Right lobe of liver (tissue), 6 donors: Measurements from ENCODE around the gene SLC7A11. TPM values are rescaled to one million over a fixed set of nuclear protein-coding genes. Genes with fewer than 3 reads are reported as not detected.

Source experiments
- ATAC-seq, 4 donors: fragments of 200-7000 bp; cut with Tn5 transposase; one replicate each; pipeline ENCODE4 v1.9.1; 2020; ENCODE audit warnings: mild to moderate bottlenecking in 4 of 4, moderate library complexity in 4 of 4
- DNase-seq, 3 donors: peaks; one replicate each; pipeline ENCODE4 v3.0.0-alpha.2; 2020
- H3K27ac ChIP-seq, 3 donors: fragments of 200-600 bp; one replicate each; pipeline ENCODE4 v1.8.0; 2022
- H3K27me3 ChIP-seq, 2 donors: fragments of 200-600 bp; one replicate each; pipeline ENCODE4 v1.8.0; 2022
- H3K36me3 ChIP-seq, 4 donors: fragments of 200-600 bp; sonication (generic) in 1 of 4; one replicate each; pipeline versions ENCODE4 v1.5.1 to v1.8.0; 2017 to 2022; ENCODE audit warnings: control low read depth in 1 of 4
- H3K4me1 ChIP-seq, 4 donors: fragments of 200-600 bp; sonication (generic) in 1 of 4; one replicate each; pipeline versions ENCODE4 v1.5.1 to v1.8.0; 2017 to 2022; ENCODE audit warnings: control low read depth in 1 of 4
- H3K4me3 ChIP-seq, 3 donors: fragments of 200-600 bp; one replicate each; pipeline ENCODE4 v1.8.0; 2022
- H3K9me3 ChIP-seq, 4 donors: fragments of 200-600 bp; sonication (generic) in 1 of 4; one replicate each; pipeline versions ENCODE4 v1.5.1 to v1.8.0; 2017 to 2022; ENCODE audit warnings: control low read depth in 1 of 4
- CTCF ChIP-seq, 4 donors: fragments of 200-600 bp in 3 of 4; fragments of 450-650 bp in 1 of 4; IDR thresholded peaks; one replicate each; pipeline versions ENCODE4 v1.5.1 to v1.8.0; 2016 to 2022; ENCODE audit warnings: antibody characterized with exemption in 4 of 4, mild to moderate bottlenecking in 2 of 4
- POLR2A ChIP-seq: fragments of 450-650 bp; IDR thresholded peaks from one replicate; pipeline ENCODE4 v1.6.1; 2017; ENCODE audit warnings: antibody characterized with exemption, mild to moderate bottlenecking
- WGBS: methylation state at CpG from one replicate; pipeline ENCODE4 v1.1.6; 2018; ENCODE audit warnings: low coverage, low lambda C conversion rate; ENCODE audit not compliant: insufficient coverage; ENCODE audit errors: missing lambda C conversion rate; 5-methylcytosine and 5-hydroxymethylcytosine counted together
- intact Hi-C, 2 donors: fragments of 100-400 bp; cut with DNase I; formaldehyde crosslinking; loops; one replicate each; pipeline versions ENCODE4 v1.11.2 to v1.14.1; 2022
- long read RNA-seq: library from polyadenylated mRNA; unstranded; transcript quantifications from one replicate; pipeline ENCODE4 v2.0.0, GENCODE V29; 2019
- total RNA-seq, 6 experiments: library from RNA; depleted of rRNA in 2 of 6; stranded (reverse); fragments of >200 nt in 2 of 6; fragmentation: NEBNext Ultra II Directional in 3 of 6; extraction: Animal tissue kit (Norgen Biotek cat#: 25700) in 3 of 6; gene quantifications; one replicate each; pipeline versions ENCODE4 v1.1.0 to v1.2.4, GENCODE V29; 2016 to 2023
- donor health status: DM: no; HTN: yes; CAD: no.
- donor health status: DM: no; HTN: no; CAD: no.
- donor health status: DM: no; HTN: no; CAD: no.
- donor health status: DM: no; HTN: yes; CAD: no.
- donor health status: DM: no; HTN: yes; CAD: no.

Gene SLC7A11
- total RNA-seq = 1 to 10 TPM in 2 of 6 experiments, under 1 TPM in 3, not detected in 1; 0.02 to 1.8 (median 0.35) TPM
- long read RNA-seq = 0 reads

DNA sequence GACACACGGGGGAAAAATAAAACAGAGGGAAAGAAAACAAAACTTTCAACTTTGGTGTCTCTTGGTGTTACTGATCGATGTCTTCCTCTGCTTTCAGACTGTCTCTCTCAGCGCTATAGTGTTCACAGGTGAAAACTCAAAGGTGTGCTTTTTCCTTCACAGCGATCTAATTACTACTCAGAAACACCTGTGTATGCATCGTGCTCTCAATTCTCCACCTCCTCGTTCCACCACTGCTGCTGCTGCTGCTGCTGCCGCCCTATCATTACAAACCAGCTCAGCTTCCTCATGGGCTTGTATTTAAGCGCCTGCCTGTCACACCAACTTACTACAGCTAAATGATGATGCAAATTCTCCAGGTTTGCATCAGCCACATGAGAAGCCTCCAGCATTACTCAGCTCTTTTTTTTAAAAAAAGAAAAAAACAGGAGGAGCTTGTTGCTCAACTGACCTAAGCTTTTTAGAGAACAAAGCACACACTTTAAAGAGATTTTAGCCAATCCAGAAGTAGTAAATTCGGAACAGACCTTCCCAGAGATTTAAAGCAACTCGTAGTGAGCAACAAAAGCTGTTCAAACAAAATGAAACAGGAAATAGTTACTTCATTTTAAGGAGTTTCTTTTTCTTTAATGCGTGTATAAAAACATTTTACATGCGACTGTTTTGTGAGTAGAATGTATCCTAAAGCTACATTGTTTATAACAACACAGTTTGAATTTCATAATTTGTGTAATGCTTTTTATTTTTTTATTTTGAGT is at the start of gene SLC7A11:
Gene SLC7A11, minus strand, starts transcription at position 274 of the 758 bp plus-strand sequence. CDS start 280 bp downstream, outside the sequence.
- 4% methylated on average over 12 of the region's 12 CpGs for WGBS
- DNase-seq (peak; percentile 47 to 56 (median 48)), ATAC-seq (peak; percentile 92 to 99 (median 96))
- peak within 1 kb of the TSS; percentile 3 to 28 (median 11) for H3K4me3 ChIP-seq
- TF ChIP-seq CTCF (IDR thresholded peaks at IDR 0.05) (peak in 1 of 4 donors; percentile 34), POLR2A (peak; percentile 73)
- no peaks in the 10 kb centered on the region for H3K9me3 ChIP-seq
- H3K27ac ChIP-seq = no peak within 1 kb of the TSS
- no peaks in the 10 kb centered on the region for H3K27me3 ChIP-seq
- intact Hi-C loops = no loop called here
- peaks cover 0 to 5% (median 0%) of the 10 kb centered on the region in 4 donors for H3K4me1 ChIP-seq
- H3K36me3 ChIP-seq = no peaks in the 10 kb centered on the region

DNA sequence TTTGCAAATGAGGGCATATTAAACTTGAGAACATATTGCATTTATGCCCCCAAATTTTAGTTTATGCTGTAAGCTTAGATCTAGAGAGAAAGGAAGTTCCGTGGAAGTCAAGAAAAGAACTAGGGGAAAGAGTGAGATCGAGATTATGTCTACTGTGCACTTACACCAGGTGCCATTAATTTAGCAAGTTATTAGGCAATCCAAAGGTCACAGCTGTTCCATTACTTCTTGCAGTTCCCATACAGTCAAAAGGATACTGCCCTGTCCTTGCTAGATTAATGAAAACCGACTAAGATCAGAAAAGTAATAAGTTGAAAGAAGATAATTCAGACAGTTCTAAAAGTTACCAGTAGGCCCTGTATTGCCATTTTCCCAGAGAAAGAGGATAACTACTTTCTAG is 49.3 kb upstream of the SLC7A11 start:
- Histone ChIP-seq H3K4me3 (no peak overlapping the region), H3K4me1 (no peaks in the 10 kb centered on the region), H3K27me3 (no peaks in the 10 kb centered on the region), H3K27ac (no peak overlapping the region), H3K36me3 (no peaks in the 10 kb centered on the region), H3K9me3 (no peaks in the 10 kb centered on the region)
- no peak for TF ChIP-seq CTCF (IDR thresholded peaks at IDR 0.05)
- no peak for TF ChIP-seq POLR2A
- intact Hi-C loops = no loop called here
- ATAC-seq (no peak), DNase-seq (no peak)
- WGBS = 58% methylated on average over 3 of the region's 3 CpGs

GRCh38 chr4:138290805-138291204 is 48.7 kb upstream of the SLC7A11 start:
- ATAC-seq = no peak
- H3K27me3 ChIP-seq = no peaks in the 10 kb centered on the region
- no peaks in the 10 kb centered on the region for H3K36me3 ChIP-seq
- 96% methylated on average over 2 of the region's 2 CpGs for WGBS
- TF ChIP-seq POLR2A = no peak
- no peak for TF ChIP-seq CTCF (IDR thresholded peaks at IDR 0.05)
- no peak overlapping the region for H3K4me3 ChIP-seq
- DNase-seq = no peak
- no peaks in the 10 kb centered on the region for H3K9me3 ChIP-seq
- H3K4me1 ChIP-seq = no peaks in the 10 kb centered on the region
- intact Hi-C loops = no loop called here
- no peak overlapping the region for H3K27ac ChIP-seq

DNA sequence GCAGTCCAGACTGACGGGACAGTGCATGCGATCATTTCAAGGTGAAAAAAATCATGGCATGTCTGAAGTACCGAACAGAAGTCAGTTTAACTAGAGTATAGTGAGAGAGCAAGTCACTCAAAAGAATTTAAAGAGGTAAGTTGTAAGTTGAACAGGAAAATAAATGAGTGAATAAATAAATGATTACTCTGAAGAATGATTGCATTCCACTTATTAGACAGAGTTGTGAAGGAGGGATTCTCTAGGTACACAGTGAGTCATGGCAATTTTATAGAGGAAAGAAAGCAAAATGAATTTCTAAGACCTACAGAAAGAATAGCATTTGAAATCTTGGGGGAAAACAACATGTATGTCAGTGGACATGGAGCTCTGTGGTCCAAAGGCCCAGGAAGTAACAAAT is 37.1 kb upstream of the SLC7A11 start:
- intact Hi-C loops = no loop called here
- no peak for TF ChIP-seq POLR2A
- TF ChIP-seq CTCF (IDR thresholded peaks at IDR 0.05) = no peak
- H3K36me3 ChIP-seq = no peaks in the 10 kb centered on the region
- ATAC-seq (no peak), DNase-seq (no peak)
- H3K9me3 ChIP-seq = no peaks in the 10 kb centered on the region
- H3K4me1 ChIP-seq = no peaks in the 10 kb centered on the region
- 80% methylated on average over 3 of the region's 3 CpGs for WGBS
- H3K4me3 ChIP-seq = no peak overlapping the region
- H3K27me3 ChIP-seq = no peaks in the 10 kb centered on the region
- H3K27ac ChIP-seq = no peak overlapping the region
